ENCODE results near the gene GPC5. TPM values are rescaled to one million over a fixed set of nuclear protein-coding genes. Genes with fewer than 3 reads are reported as not detected.
"Not testable (repeated sequence)": the region's sequence is repeated elsewhere in the genome, so short reads cannot be mapped to it uniquely, and the experiment has no call there.

The GPC5 gene
- total and polyA plus RNA-seq, 3 donors from 2014 or later, result 11.5 to 81.8 (median 52.1) TPM

DNA sequence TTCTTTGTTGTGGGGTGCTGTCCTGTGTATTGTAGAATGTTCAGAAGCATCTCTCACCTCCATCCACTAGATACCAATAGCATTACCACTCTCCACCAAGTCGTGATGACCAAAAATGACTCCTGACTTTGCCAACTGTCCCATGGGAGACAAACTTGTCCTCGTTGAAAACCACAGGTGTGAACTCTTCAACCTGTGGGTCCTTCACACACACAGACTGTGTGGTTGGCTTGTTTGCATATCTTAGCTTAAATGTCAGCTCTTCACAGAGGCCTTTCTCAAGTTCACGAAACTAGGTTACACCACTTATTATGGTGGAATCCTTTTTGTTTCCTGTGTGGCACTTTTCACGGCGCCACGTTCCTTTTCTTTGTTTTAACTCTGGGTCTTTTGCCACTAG, 6.8 kb downstream of the GPC5 start:
- H3K4me3 ChIP-seq, result no peak overlapping the region
- H3K36me3 ChIP-seq (ENCODE audit: low read depth, missing control alignments), result no peaks in the 10 kb centered on the region
- TF ChIP-seq POLR2A (IDR thresholded peaks at IDR 0.05), result no peak
- TF ChIP-seq, protein P1, sequence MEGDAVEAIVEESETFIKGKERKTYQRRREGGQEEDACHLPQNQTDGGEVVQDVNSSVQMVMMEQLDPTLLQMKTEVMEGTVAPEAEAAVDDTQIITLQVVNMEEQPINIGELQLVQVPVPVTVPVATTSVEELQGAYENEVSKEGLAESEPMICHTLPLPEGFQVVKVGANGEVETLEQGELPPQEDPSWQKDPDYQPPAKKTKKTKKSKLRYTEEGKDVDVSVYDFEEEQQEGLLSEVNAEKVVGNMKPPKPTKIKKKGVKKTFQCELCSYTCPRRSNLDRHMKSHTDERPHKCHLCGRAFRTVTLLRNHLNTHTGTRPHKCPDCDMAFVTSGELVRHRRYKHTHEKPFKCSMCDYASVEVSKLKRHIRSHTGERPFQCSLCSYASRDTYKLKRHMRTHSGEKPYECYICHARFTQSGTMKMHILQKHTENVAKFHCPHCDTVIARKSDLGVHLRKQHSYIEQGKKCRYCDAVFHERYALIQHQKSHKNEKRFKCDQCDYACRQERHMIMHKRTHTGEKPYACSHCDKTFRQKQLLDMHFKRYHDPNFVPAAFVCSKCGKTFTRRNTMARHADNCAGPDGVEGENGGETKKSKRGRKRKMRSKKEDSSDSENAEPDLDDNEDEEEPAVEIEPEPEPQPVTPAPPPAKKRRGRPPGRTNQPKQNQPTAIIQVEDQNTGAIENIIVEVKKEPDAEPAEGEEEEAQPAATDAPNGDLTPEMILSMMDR (IDR thresholded peaks at IDR 0.05), result no peak
- no peaks in the 10 kb centered on the region for H3K4me1 ChIP-seq
- no peak overlapping the region for H3K27ac ChIP-seq
- no peak for DNase-seq
- H3K9me3 ChIP-seq, result no peaks in the 10 kb centered on the region
- 90 to 96% methylated on average over 6 of the region's 6 CpGs for WGBS, 2 donors
- no peaks in the 10 kb centered on the region for H3K27me3 ChIP-seq
- intact Hi-C loops (cut with DNase I; ENCODE audit: low total_unique reads), result no loop called here

DNA sequence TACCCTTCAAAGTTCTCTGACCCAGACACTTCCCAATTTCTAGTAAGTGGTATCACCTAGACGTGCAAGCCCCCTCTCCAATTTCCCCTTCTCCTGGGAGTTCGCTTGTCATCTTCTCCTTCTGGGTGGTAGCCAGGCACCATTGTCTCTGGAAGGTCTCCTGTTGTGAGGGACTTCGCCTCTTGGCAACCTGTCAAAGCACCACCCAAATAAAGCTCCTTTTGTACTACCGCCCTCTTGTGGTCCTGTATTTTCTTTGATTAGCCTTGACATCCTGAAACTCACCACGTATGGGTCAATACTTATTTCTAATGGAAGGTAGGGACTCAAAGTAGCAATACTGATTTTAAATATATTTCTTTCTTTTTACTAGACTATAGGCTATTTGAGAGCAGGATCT, 8.2 kb downstream of the GPC5 start:
- H3K36me3 ChIP-seq (ENCODE audit: low read depth, missing control alignments), result no peaks in the 10 kb centered on the region
- no peaks in the 10 kb centered on the region for H3K4me1 ChIP-seq
- TF ChIP-seq, protein P1 (IDR thresholded peaks at IDR 0.05), result no peak
- TF ChIP-seq POLR2A (IDR thresholded peaks at IDR 0.05), result no peak
- peak; percentile 17 for DNase-seq
- intact Hi-C loops (cut with DNase I; ENCODE audit: low total_unique reads), result no loop called here
- H3K9me3 ChIP-seq, result no peaks in the 10 kb centered on the region
- no peaks in the 10 kb centered on the region for H3K27me3 ChIP-seq
- 73 to 76% methylated on average over 5 of the region's 5 CpGs for WGBS, 2 donors
- no peak overlapping the region for H3K27ac ChIP-seq
- H3K4me3 ChIP-seq, result no peak overlapping the region

DNA sequence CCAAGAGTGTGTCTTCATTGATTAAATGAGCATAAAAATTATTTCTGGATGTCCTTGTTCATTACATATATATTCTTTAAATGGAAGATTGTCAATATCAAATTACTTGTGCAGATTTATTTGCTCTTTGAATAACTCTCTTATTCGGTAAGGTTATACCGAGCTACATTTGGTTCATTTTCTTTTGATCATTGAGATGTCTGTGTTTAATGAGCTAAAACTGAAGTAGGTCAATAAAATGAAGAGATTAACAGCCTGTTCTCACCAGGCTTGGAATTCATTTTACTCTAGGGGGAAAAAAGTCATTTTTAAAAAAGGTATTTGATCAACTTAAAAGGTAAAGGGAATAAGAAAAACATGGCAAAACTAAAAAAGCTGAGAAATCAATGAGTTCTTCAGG, 10.6 kb downstream of the GPC5 start:
- 90% methylated on average over 2 of the region's 2 CpGs for WGBS, 2 donors
- H3K27me3 ChIP-seq, result no peaks in the 10 kb centered on the region
- H3K36me3 ChIP-seq (ENCODE audit: low read depth, missing control alignments), result no peaks in the 10 kb centered on the region
- H3K4me3 ChIP-seq, result no peak overlapping the region
- no peak for DNase-seq
- TF ChIP-seq, protein P1 (IDR thresholded peaks at IDR 0.05), result no peak
- TF ChIP-seq POLR2A (IDR thresholded peaks at IDR 0.05), result no peak
- H3K27ac ChIP-seq, result no peak overlapping the region
- intact Hi-C loops (cut with DNase I; ENCODE audit: low total_unique reads), result no loop called here
- H3K9me3 ChIP-seq, result no peaks in the 10 kb centered on the region
- H3K4me1 ChIP-seq, result no peaks in the 10 kb centered on the region

DNA sequence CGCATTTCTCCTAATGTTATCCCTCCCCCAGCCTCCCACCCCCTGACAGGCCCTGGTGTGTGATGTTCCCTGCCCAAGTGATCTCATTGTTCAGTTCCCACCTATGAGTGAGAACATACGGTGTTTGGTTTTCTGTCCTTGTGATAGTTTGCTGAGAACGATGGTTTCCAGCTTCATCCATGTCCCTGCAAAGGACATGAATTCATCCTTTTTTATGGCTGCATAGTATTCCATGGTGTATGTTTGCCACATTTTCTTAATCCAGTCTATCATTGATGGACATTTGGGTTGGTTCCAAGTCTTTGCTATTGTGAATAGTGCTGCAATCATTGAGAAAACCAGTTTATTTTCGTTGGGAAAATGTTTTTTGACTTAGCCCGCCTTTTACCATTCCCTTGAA, 18.2 kb downstream of the GPC5 start:
- H3K4me1 ChIP-seq; intact Hi-C loops (cut with DNase I; ENCODE audit: low total_unique reads); H3K27me3 ChIP-seq; H3K27ac ChIP-seq; H3K9me3 ChIP-seq; H3K36me3 ChIP-seq (ENCODE audit: low read depth, missing control alignments); DNase-seq; H3K4me3 ChIP-seq: not testable (repeated sequence)
- WGBS, 2 donors, result 61 to 76% methylated on average over 5 of the region's 5 CpGs

DNA sequence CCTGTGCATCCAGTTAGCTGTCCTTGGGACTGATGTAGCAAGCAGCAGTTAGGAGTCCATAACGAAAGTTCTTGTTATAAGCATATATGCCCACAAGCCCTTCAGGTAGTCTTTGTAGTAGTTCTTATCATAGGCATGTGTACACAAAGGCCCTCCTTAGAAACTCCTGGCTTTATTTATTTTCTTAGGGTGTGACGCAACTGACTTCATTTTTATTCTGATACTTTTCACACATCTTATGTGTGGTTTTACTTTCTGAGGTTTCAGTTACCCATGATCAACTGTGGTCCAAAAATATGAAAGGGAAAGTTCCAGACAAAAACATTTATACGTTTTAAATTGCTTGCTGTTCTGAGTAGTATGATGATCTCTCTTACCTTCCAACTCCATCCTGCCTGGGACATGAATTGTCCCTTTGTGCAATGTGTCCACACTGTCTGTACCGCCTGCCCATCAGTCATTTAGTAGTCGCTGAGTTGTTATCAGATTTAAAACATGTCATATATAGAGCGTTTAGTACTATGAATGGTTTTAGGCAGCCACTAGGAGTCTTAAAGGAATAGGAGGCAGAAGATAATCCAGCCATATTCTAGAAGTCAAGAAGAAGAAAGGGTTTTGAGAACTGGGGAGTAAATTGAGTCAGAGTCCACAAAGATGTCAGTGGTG, 19.4 kb downstream of the GPC5 start:
- Histone ChIP-seq H3K9me3 (no peaks in the 10 kb centered on the region), H3K27me3 (no peaks in the 10 kb centered on the region), H3K27ac (no peak overlapping the region), H3K36me3 (ENCODE audit: low read depth, missing control alignments) (no peaks in the 10 kb centered on the region), H3K4me1 (no peaks in the 10 kb centered on the region), H3K4me3 (no peak overlapping the region)
- no peak for TF ChIP-seq POLR2A (IDR thresholded peaks at IDR 0.05)
- TF ChIP-seq, protein P1 (IDR thresholded peaks at IDR 0.05), result no peak
- intact Hi-C loops (cut with DNase I; ENCODE audit: low total_unique reads), result no loop called here
- no peak for DNase-seq
- WGBS, 2 donors, result 31 to 54% methylated on average over 6 of the region's 6 CpGs

All from testis (tissue), 3 donors.